HG02973 (cell line): ENCODE data around the gene CFTR.

Experiments
- ATAC-seq: cut with Tn5 transposase; IDR thresholded peaks from one replicate; pipeline ENCODE4 v1.9.1; 2021; ENCODE audit warnings: moderate library complexity; ENCODE audit not compliant: unreplicated experiment

Gene CFTR

GRCh38 chr7:117640465-117640864, 160.6 kb downstream of the CFTR start:
- ATAC-seq: no peak

GRCh38 chr7:117645481-117646165, 165.8 kb downstream of the CFTR start:
- no peak for ATAC-seq

- no peak for ATAC-seq
Observed at GRCh38 chr7:117648203-117648866, 168.5 kb downstream of the CFTR start.

- no peak for ATAC-seq
Observed at GRCh38 chr7:117652943-117653680, 173.3 kb downstream of the CFTR start.

- no peak for ATAC-seq
Observed at GRCh38 chr7:117654780-117655179, 175.0 kb downstream of the CFTR start.

GRCh38 chr7:117656806-117657205, 177.0 kb downstream of the CFTR start:
- ATAC-seq: no peak

GRCh38 chr7:117659531-117660011, 179.7 kb downstream of the CFTR start:
- no peak for ATAC-seq

- no peak for ATAC-seq
Observed at GRCh38 chr7:117661328-117661727, 181.5 kb downstream of the CFTR start.

GRCh38 chr7:117664047-117664446, 184.2 kb downstream of the CFTR start:
- no peak for ATAC-seq

- no peak for ATAC-seq
Observed at GRCh38 chr7:117665368-117665767, 185.5 kb downstream of the CFTR start.

GRCh38 chr7:117666031-117666430, 186.2 kb downstream of the CFTR start:
- no peak for ATAC-seq

GRCh38 chr7:117666689-117667088, 186.9 kb downstream of the CFTR start:
- no peak for ATAC-seq

- no peak for ATAC-seq
Observed at GRCh38 chr7:117667456-117667855, 187.6 kb downstream of the CFTR start.

- no peak for ATAC-seq
Observed at GRCh38 chr7:117669818-117670217, 190.0 kb downstream of the CFTR start.

- no peak for ATAC-seq
Observed at GRCh38 chr7:117672453-117672852, 192.6 kb downstream of the CFTR start.

GRCh38 chr7:117673367-117673766, 193.5 kb downstream of the CFTR start:
- no peak for ATAC-seq

- ATAC-seq: no peak
Observed at GRCh38 chr7:117673839-117674238, 194.0 kb downstream of the CFTR start.

- ATAC-seq: no peak
Observed at GRCh38 chr7:117674617-117675016, 194.8 kb downstream of the CFTR start.

- no peak for ATAC-seq
Observed at GRCh38 chr7:117675497-117676435, 195.9 kb downstream of the CFTR start.

GRCh38 chr7:117679120-117679519, 199.3 kb downstream of the CFTR start:
- no peak for ATAC-seq
